ENCODE results near the gene NUBP2.

DNA sequence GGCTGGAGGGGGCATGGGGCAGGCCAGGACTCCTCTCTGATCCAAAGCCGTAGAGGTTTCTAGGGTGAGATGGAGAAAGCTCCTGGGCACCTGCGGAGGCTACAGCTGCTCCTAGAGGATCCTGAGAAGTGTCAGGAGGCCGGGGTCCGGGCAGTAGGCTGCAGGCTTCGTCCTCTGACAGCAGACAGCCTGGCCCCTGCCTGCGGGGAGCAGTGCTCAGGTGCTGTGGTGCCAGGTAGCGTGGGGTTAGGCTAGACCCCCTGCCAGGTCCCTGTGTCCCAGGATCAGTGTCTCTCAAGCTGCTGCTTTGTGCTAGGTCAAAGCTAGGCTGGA is 8.3 kb upstream of the NUBP2 start:
- TF ChIP-seq POLR2AphosphoS5 (IDR thresholded peaks at IDR 0.05; ENCODE audit: low read depth): no peak
- TF ChIP-seq, protein P1, sequence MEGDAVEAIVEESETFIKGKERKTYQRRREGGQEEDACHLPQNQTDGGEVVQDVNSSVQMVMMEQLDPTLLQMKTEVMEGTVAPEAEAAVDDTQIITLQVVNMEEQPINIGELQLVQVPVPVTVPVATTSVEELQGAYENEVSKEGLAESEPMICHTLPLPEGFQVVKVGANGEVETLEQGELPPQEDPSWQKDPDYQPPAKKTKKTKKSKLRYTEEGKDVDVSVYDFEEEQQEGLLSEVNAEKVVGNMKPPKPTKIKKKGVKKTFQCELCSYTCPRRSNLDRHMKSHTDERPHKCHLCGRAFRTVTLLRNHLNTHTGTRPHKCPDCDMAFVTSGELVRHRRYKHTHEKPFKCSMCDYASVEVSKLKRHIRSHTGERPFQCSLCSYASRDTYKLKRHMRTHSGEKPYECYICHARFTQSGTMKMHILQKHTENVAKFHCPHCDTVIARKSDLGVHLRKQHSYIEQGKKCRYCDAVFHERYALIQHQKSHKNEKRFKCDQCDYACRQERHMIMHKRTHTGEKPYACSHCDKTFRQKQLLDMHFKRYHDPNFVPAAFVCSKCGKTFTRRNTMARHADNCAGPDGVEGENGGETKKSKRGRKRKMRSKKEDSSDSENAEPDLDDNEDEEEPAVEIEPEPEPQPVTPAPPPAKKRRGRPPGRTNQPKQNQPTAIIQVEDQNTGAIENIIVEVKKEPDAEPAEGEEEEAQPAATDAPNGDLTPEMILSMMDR (conservative IDR thresholded peaks at IDR 0.05; ENCODE audit: low read depth in 2 of 2): no peak
- no peak for TF ChIP-seq NANOG (IDR thresholded peaks at IDR 0.05; ENCODE audit: borderline replicate concordance)
- TF ChIP-seq EZH2 (IDR thresholded peaks at IDR 0.05; ENCODE audit: low read depth, unreplicated experiment): no peak
- no peak for TF ChIP-seq EZH2phosphoT487 (IDR thresholded peaks at IDR 0.05; ENCODE audit: unreplicated experiment)
- TF ChIP-seq JUNB (IDR thresholded peaks at IDR 0.05; ENCODE audit: unreplicated experiment): no peak
- TF ChIP-seq REST (IDR thresholded peaks at IDR 0.05; ENCODE audit: unreplicated experiment): no peak
- TF ChIP-seq ZNF331 (CRISPR knock-in tag; IDR thresholded peaks at IDR 0.05; ENCODE audit: low read depth): no peak
- no peak for TF ChIP-seq CREB1 (CRISPR knock-in tag; IDR thresholded peaks at IDR 0.05; ENCODE audit: low read depth)
- no peak for TF ChIP-seq ZNF462 (CRISPR knock-in tag; IDR thresholded peaks at IDR 0.05)
- no peak for TF ChIP-seq STAT1 (IDR thresholded peaks at IDR 0.05; ENCODE audit: unreplicated experiment)
- TF ChIP-seq ZNF114 (CRISPR knock-in tag; IDR thresholded peaks at IDR 0.05): no peak
- TF ChIP-seq, protein P2, sequence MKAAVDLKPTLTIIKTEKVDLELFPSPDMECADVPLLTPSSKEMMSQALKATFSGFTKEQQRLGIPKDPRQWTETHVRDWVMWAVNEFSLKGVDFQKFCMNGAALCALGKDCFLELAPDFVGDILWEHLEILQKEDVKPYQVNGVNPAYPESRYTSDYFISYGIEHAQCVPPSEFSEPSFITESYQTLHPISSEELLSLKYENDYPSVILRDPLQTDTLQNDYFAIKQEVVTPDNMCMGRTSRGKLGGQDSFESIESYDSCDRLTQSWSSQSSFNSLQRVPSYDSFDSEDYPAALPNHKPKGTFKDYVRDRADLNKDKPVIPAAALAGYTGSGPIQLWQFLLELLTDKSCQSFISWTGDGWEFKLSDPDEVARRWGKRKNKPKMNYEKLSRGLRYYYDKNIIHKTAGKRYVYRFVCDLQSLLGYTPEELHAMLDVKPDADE (IDR thresholded peaks at IDR 0.05): no peak
